Lung (tissue), 12 donors: ENCODE results near the gene VDR. TPM values are rescaled to one million over a fixed set of nuclear protein-coding genes. Genes with fewer than 3 reads are reported as not detected.
A peak's percentile ranks its signal among the peaks of the same experiment; 100 is the strongest.

Experiments used
- ATAC-seq: fragments of 200-7000 bp; cut with Tn5 transposase; one replicate; pipeline ENCODE4 v1.9.1; 2020; ENCODE audit warnings: moderate number of reproducible peaks; ENCODE audit not compliant: insufficient read depth, low FRiP score
- DNase-seq, 3 donors: peaks; one replicate each; pipeline ENCODE4 v3.0.0-alpha.2; 2013 to 2017
- H3K27ac ChIP-seq, 2 donors: one replicate each; pipeline ENCODE4 v1.5.1; 2013; ENCODE audit warnings: mild to moderate bottlenecking in 2 of 2, moderate library complexity in 2 of 2, control low read depth in 1 of 2, inconsistent platforms in 1 of 2, low read depth in 1 of 2, low read length in 1 of 2
- H3K27me3 ChIP-seq, 3 donors: one replicate each; pipeline ENCODE4 v1.5.1; 2013; ENCODE audit warnings: low read length in 2 of 3; ENCODE audit not compliant: control insufficient read depth in 3 of 3, insufficient read depth in 3 of 3
- H3K36me3 ChIP-seq, 4 donors: one replicate each; pipeline ENCODE4 v1.5.1; 2013; ENCODE audit warnings: low read length in 4 of 4, mild to moderate bottlenecking in 1 of 4, moderate library complexity in 1 of 4; ENCODE audit not compliant: control insufficient read depth in 4 of 4, insufficient read depth in 4 of 4
- H3K4me1 ChIP-seq, 5 donors: one replicate each; pipeline ENCODE4 v1.5.1; 2013; ENCODE audit warnings: low read length in 5 of 5, mild to moderate bottlenecking in 2 of 5, moderate library complexity in 1 of 5; ENCODE audit not compliant: control insufficient read depth in 5 of 5, insufficient read depth in 5 of 5
- H3K4me3 ChIP-seq: one replicate; pipeline ENCODE4 v1.5.1; 2013; ENCODE audit warnings: mild to moderate bottlenecking, control low read depth, moderate library complexity
- H3K9ac ChIP-seq, 2 donors: one replicate each; pipeline ENCODE4 v1.5.1; 2013; ENCODE audit warnings: low read length in 2 of 2, control low read depth in 1 of 2; ENCODE audit not compliant: insufficient read depth in 1 of 2
- H3K9me3 ChIP-seq, 4 donors: one replicate each; pipeline ENCODE4 v1.5.1; 2013; ENCODE audit warnings: low read length in 3 of 4, mild to moderate bottlenecking in 1 of 4, moderate library complexity in 1 of 4; ENCODE audit not compliant: control insufficient read depth in 4 of 4, insufficient read depth in 3 of 4
- WGBS, 2 donors: extraction: QIAGEN DNeasy Blood & Tissue Kit; methylation state at CpG; one replicate each; pipeline ENCODE4 v1.1.7; 2013; 5-methylcytosine and 5-hydroxymethylcytosine counted together
- polyA plus RNA-seq, 2 donors: library from polyadenylated mRNA; stranded (reverse); fragments of 200-250 nt; gene quantifications; one replicate each; pipeline ENCODE4 v1.2.1, GENCODE V29; 2013
- total RNA-seq, 2 donors: library from RNA; depleted of rRNA in 1 of 2; stranded (reverse); fragments of >200 nt in 1 of 2; gene quantifications; one replicate each; pipeline ENCODE4 v1.2.1, GENCODE V29; 2014 to 2021
- TF ChIP-seq, protein P1 (sequence below): IDR thresholded peaks from 2 replicates; pipeline ENCODE4 v1.5.1; 2012; ENCODE audit warnings: mild to moderate bottlenecking; ENCODE audit errors: control extremely low read depth, extremely low read depth
- donor health status: control.
- donor health status: control.
- donor health status: Bipolar disorder and iron deficiency.
- donor health status: healthy.
- donor health status: DM: yes; HTN: yes; CAD: no.

The VDR gene
- total and polyA plus RNA-seq, 4 donors = 4.4 to 27.4 (median 14.3) TPM

- Histone ChIP-seq H3K4me1 (peaks cover 0 to 8% (median 3%) of the 10 kb centered on the region in 5 donors), H3K27ac (no peak overlapping the region), H3K9ac (no peak overlapping the region), H3K27me3 (no peaks in the 10 kb centered on the region), H3K9me3 (no peaks in the 10 kb centered on the region), H3K36me3 (no peaks in the 10 kb centered on the region), H3K4me3 (no peak overlapping the region)
- TF ChIP-seq, protein P1, sequence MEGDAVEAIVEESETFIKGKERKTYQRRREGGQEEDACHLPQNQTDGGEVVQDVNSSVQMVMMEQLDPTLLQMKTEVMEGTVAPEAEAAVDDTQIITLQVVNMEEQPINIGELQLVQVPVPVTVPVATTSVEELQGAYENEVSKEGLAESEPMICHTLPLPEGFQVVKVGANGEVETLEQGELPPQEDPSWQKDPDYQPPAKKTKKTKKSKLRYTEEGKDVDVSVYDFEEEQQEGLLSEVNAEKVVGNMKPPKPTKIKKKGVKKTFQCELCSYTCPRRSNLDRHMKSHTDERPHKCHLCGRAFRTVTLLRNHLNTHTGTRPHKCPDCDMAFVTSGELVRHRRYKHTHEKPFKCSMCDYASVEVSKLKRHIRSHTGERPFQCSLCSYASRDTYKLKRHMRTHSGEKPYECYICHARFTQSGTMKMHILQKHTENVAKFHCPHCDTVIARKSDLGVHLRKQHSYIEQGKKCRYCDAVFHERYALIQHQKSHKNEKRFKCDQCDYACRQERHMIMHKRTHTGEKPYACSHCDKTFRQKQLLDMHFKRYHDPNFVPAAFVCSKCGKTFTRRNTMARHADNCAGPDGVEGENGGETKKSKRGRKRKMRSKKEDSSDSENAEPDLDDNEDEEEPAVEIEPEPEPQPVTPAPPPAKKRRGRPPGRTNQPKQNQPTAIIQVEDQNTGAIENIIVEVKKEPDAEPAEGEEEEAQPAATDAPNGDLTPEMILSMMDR = no peak
- WGBS, 2 donors = 86 to 95% methylated on average over 9 of the region's 9 CpGs
- ATAC-seq (no peak), DNase-seq (no peak)
These were observed 16.5 kb downstream of the VDR start for GRCh38 chr12:47888153-47888819.

DNA sequence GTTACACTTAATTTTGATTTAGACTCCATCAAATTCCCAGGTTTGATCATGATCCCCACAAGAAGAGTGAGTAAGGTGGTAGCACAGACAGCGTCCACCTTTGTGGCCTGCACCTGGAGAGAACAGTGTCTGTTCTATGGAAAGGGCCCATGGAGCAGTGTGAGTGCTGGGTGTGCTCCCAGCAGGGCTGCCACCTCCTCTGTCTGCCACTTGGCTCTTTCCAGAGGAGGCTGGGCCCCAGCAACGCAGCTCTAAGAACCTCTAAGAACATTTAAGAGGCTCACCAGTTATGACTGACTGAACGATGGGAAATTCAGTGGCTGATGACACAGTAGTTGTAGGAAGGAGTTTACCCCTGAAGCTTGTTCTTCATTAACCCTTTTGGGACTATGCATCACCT, 17.3 kb downstream of the VDR start:
- 68 to 80% methylated on average over 3 of the region's 3 CpGs for WGBS, 2 donors
- peaks cover 0 to 11% (median 0%) of the 10 kb centered on the region in 5 donors for H3K4me1 ChIP-seq
- H3K9me3 ChIP-seq = no peaks in the 10 kb centered on the region
- H3K4me3 ChIP-seq = no peak overlapping the region
- H3K27me3 ChIP-seq = no peaks in the 10 kb centered on the region
- H3K27ac ChIP-seq = no peak overlapping the region
- TF ChIP-seq, protein P1 = no peak
- no peak overlapping the region for H3K9ac ChIP-seq
- ATAC-seq (no peak), DNase-seq (no peak)
- no peaks in the 10 kb centered on the region for H3K36me3 ChIP-seq

DNA sequence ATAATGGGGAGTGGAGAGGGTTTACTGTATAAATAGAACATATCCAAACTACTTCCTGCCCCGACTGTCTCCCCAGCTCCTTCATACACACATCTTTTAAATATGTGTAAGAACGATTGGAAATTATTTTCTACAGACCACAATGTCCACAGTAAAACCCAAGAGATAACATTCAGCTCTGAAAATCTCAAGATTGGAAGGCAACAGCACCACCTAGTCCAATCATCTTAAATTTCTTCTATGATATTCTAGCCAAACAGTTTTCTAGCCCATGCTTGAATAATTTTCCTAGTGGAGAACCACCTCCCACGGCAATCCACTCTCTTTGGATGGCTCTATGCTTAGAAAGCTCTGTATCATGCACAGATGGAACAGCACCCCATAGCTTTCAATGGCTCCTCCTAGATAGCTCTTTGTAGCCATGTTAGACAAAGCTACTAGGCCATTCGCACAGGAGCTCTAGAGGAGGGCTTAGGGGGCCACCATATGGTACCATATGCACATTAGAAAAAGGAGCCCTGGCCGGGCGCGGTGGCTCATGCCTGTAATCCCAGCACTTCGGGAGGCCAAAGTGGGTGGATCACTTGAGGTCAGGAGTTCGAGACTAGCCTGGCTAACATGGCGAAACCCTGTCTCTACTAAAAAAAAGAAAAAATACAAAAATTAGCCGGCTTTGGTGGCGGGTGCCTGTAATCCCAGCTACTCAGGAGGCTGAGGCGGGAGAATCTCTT, 18.1 kb downstream of the VDR start:
- Histone ChIP-seq H3K4me1 (peaks cover 0 to 11% (median 0%) of the 10 kb centered on the region in 5 donors), H3K27me3 (no peaks in the 10 kb centered on the region), H3K4me3 (no peak overlapping the region), H3K36me3 (no peaks in the 10 kb centered on the region), H3K27ac (no peak overlapping the region), H3K9ac (no peak overlapping the region), H3K9me3 (no peaks in the 10 kb centered on the region)
- peak in 2 of 3 donors; percentile 21 to 41 for DNase-seq
- ATAC-seq = no peak
- TF ChIP-seq, protein P1 = no peak
- WGBS, 2 donors = 85 to 91% methylated on average over 13 of the region's 13 CpGs
